MG63 (cell line): ENCODE measurements around the gene WEE2. TPM values are rescaled to one million over a fixed set of nuclear protein-coding genes. Genes with fewer than 3 reads are reported as not detected.

ENCODE experiments used
- total RNA-seq: library from RNA; depleted of rRNA; stranded (reverse); fragments of >200 nt; shearing (Covaris generic); gene quantifications from 2 replicates; pipeline ENCODE4 v1.2.3, GENCODE V29; 2014; ENCODE audit warnings: low replicate concordance; rRNA removed

Gene WEE2
- total RNA-seq, 1 experiment from 2014 or later = not detected

Other genes with a start within 250 kb of the WEE2 start
- 18.0 and 23.3 TPM in 2 replicates for gene AGK, start 156.9 kb upstream of the WEE2 start, total RNA-seq
- gene DENND11, start 6.2 kb upstream of the WEE2 start, total RNA-seq = 1.3 and 2.1 TPM in 2 replicates
- 135 and 212 TPM in 2 replicates for gene SSBP1, start 30.0 kb downstream of the WEE2 start, total RNA-seq
- not detected in 2 replicates for gene TAS2R3, start 55.7 kb downstream of the WEE2 start, total RNA-seq
- gene TAS2R4, start 68.3 kb downstream of the WEE2 start, total RNA-seq = not detected in 2 replicates
- gene TAS2R5, start 81.9 kb downstream of the WEE2 start, total RNA-seq = not detected in 2 replicates
- gene PRSS37, start 133.1 kb downstream of the WEE2 start, total RNA-seq = not detected in 2 replicates
- not detected in 2 replicates for gene OR9A4, start 208.0 kb downstream of the WEE2 start, total RNA-seq
- gene CLEC5A, start 238.6 kb downstream of the WEE2 start, total RNA-seq = not detected in 2 replicates